Effector memory CD8-positive, alpha-beta T cell (primary cell): ENCODE data around the gene ZNF474.
"Not testable (repeated sequence)": the region's sequence is repeated elsewhere in the genome, so short reads cannot be mapped to it uniquely, and the experiment has no call there.

Experiments
- ATAC-seq: fragments of 150-1000 bp; cut with Tn5 transposase; replicated peaks from 2 replicates; pipeline ENCODE4 v1.10.0; 2021; ENCODE audit warnings: mild to moderate bottlenecking, moderate library complexity
- DNase-seq, 3 experiments: peaks; one replicate each; pipeline ENCODE4 v3.0.0; 2021
- H3K27ac Mint-ChIP-seq, 2 donors: one replicate each; pipeline ENCODE4 v1.8.0; 2022; ENCODE audit warnings: mild to moderate bottlenecking in 2 of 2, mixed read lengths in 2 of 2, moderate library complexity in 2 of 2
- H3K27me3 Mint-ChIP-seq, 2 donors: one replicate each; pipeline ENCODE4 v1.8.0; 2022; ENCODE audit warnings: mixed read lengths in 2 of 2
- H3K36me3 Mint-ChIP-seq: one replicate; pipeline ENCODE4 v1.8.0; 2022; ENCODE audit warnings: mild to moderate bottlenecking, moderate library complexity, mixed read lengths; ENCODE audit not compliant: insufficient read depth
- H3K4me1 Mint-ChIP-seq, 2 donors: one replicate each; pipeline ENCODE4 v1.8.0; 2022; ENCODE audit warnings: low read depth in 2 of 2, mixed read lengths in 2 of 2
- H3K4me3 Mint-ChIP-seq, 2 donors: one replicate each; pipeline ENCODE4 v1.8.0; 2022; ENCODE audit warnings: mild to moderate bottlenecking in 2 of 2, mixed read lengths in 2 of 2, moderate library complexity in 2 of 2
- H3K9me3 Mint-ChIP-seq, 2 donors: one replicate each; pipeline ENCODE4 v1.8.0; 2022; ENCODE audit warnings: mixed read lengths in 2 of 2
- total RNA-seq, 9 experiments: gene quantifications; one replicate each; lab custom pipeline; 2026; lab: John Stamatoyannopoulos, UW

ZNF474 gene
- total RNA-seq, result 0 to 0.49 (median 0.11) reads per million in 9 experiments

DNA sequence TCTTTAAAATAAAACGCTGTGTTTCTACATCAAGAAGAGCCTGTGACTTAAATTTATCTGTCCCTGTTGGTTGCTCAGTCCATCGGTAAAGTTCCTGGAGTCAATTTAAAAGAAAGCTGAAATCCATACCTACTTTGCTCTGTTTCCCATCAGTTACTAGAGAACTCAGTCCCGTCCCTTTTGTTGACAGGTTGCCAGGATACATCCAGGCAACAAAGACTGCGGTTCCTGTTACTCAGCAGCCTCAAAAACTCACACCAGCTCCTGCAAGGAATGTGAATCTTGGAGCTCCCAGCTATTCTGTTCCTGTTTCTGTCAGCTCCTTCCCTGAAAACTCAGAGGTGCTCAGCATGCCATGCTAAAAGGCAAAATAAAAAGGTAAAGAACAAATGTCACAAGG, at the start of gene ZNF474:
TSS of gene ZNF474 (plus strand) at position 241 of the 400 bp plus-strand sequence. CDS start 22,445 bp downstream, outside the sequence.
- Mint-ChIP-seq H3K9me3 (no peaks in the 10 kb centered on the region), H3K4me3 (no peak within 1 kb of the TSS), H3K4me1 (no peaks in the 10 kb centered on the region), H3K27me3 (no peaks in the 10 kb centered on the region), H3K27ac (no peak within 1 kb of the TSS), H3K36me3 (no peaks in the 10 kb centered on the region)
- no peak for DNase-seq
- ATAC-seq, result no peak

DNA sequence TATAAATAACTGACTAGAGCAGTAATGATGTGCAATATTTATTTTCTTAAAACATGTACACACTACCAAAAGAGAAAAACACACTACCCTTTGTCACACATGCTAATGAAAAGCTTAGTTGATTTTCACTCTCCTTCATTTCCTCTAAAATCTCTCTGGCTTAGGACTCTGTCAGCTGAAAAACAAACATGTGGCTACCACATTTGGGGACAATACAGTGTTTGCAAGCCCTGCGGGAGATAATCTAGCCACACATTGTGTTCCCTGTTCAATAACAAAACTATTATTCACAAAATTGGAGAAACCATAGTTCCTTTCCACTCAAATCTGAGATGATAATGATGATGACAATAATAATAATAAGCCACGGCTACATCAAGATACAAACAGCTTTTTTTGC, 47.8 kb upstream of the ZNF474 start:
- no peak overlapping the region for H3K27ac Mint-ChIP-seq
- H3K36me3 Mint-ChIP-seq, result no peaks in the 10 kb centered on the region
- H3K4me1 Mint-ChIP-seq, result peaks cover 9 to 11% of the 10 kb centered on the region in 2 donors
- DNase-seq (no peak), ATAC-seq (no peak)
- no peaks in the 10 kb centered on the region for H3K9me3 Mint-ChIP-seq
- no peak overlapping the region for H3K4me3 Mint-ChIP-seq
- H3K27me3 Mint-ChIP-seq, result peaks cover 31 to 42% of the 10 kb centered on the region in 2 donors

DNA sequence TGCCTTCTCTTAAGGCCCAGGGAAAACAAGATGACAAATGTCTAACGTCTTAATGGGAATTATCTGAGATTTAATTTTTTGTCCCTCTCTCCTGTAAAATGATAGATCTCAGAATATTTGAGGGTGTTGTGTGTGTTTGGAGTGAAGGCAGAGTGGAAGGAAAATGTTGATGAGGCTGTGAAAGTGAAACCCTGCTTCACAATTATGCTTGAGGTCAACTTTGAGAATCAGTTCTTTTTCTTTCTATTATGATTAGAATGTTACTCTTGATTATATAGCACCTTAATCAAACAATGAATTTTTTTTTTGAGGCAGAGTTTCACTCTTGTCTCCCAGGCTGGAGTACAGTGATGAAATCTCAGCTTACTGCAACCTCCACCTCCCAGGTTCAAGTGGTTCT, 45.8 kb upstream of the ZNF474 start:
- H3K36me3 Mint-ChIP-seq, result no peaks in the 10 kb centered on the region
- ATAC-seq, result no peak
- no peak overlapping the region for H3K4me3 Mint-ChIP-seq
- H3K9me3 Mint-ChIP-seq, result no peaks in the 10 kb centered on the region
- peaks cover 15 to 22% of the 10 kb centered on the region in 2 donors for H3K27me3 Mint-ChIP-seq
- no peak for DNase-seq
- H3K27ac Mint-ChIP-seq, result no peak overlapping the region
- no peaks in the 10 kb centered on the region for H3K4me1 Mint-ChIP-seq

DNA sequence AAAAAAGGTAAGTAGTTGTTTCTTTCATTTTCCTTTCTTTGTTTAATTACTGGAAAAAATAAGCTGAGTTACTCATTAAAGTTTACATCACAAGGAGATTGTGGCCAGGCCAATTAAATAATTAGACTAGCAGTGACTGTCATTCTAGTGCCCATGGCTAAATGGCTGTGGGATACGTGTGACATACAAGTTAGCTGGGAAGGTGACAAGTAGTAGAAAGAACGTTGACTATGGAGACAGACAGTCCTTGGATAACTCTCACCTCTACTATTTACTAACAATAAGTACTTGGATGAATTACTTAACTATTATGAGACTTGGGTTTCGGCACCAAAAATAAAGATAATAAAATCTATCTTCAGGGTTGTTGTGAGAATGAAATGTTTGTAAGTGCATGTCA, 44.3 kb upstream of the ZNF474 start:
- H3K36me3 Mint-ChIP-seq, result no peaks in the 10 kb centered on the region
- H3K4me1 Mint-ChIP-seq, result no peaks in the 10 kb centered on the region
- ATAC-seq (no peak), DNase-seq (no peak)
- H3K4me3 Mint-ChIP-seq, result no peak overlapping the region
- peaks cover 0 to 7% of the 10 kb centered on the region in 2 donors for H3K27me3 Mint-ChIP-seq
- no peaks in the 10 kb centered on the region for H3K9me3 Mint-ChIP-seq
- no peak overlapping the region for H3K27ac Mint-ChIP-seq

DNA sequence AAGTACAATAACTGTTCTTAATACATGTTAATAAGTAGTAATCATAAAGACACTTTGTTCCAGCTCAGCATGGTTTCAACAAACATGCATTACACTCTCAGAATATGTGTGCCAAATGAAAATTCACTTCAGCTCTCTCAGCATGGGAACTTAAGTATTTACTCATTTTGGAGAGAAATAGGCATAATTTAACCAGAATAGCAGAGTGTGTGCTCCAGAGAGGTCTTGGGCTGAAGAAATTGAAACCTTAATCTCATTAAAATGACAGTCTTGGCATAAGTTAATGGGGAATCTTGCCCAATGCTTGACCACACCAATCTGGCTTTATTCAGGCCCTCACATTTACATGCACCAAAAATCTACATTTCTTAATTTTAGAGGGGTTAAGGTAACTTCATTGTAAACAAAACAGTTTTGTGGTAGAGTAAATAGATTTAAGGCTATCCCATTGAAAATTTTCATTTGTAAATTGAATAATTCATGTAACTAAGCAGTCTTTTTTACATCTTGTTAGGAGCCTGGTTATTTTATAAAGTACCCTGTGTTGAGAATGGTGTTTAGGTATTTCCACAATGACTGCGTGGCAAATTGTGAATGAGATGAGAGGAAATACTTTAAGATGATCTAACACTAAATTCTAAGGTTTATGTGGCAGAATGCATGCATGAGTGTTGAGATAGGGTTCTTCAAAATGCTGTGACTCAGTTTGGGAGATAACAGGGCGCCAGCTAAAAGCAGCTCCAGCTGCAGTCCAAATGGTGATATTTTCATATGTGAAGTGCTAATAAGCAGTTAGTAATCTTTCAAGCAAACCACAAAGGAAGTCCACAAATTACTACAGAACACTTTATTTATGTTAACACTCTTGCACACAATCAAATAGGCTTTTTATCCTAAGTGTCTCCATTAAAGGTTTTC, 40.0 kb upstream of the ZNF474 start:
- no peaks in the 10 kb centered on the region for H3K27me3 Mint-ChIP-seq
- no peak for ATAC-seq

DNA sequence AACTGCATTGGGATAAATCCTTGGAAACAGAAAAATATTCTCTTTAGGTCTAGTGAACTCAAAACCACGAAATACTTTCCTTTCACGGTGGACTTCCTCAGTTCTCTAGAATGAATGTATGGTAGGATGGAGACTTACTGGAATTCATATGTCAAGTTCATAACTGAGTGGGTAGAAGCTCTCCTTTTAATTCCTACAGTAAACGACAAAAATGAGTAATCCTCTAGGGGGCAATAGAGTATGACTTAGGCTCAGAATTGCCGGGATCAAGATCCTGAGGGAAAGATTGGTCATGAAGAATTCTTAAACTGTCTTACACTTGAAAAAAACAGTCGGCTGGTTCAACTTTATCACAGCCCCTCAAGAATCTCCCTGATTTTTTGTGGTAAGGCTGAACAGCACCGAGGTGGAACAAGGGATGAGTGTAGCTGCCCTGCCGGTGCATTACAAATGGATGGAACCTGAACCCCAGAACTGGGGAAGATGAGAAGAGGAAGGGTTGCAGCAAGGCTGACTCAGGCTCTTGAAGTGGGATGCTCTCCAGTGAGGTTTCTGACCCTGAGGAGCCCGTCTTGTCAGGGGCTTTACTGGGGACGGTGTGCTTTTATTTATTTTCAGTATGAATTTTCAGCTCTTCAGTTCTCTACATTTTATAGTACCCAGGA, 37.3 kb upstream of the ZNF474 start:
- H3K4me3 Mint-ChIP-seq, result no peak overlapping the region
- no peak for ATAC-seq
- DNase-seq, result no peak
- H3K4me1 Mint-ChIP-seq, result no peaks in the 10 kb centered on the region
- H3K27ac Mint-ChIP-seq, result no peak overlapping the region
- H3K27me3 Mint-ChIP-seq, result no peaks in the 10 kb centered on the region
- no peaks in the 10 kb centered on the region for H3K9me3 Mint-ChIP-seq
- no peaks in the 10 kb centered on the region for H3K36me3 Mint-ChIP-seq

More for the DNA sequence above, 40.0 kb upstream of the ZNF474 start:
- Mint-ChIP-seq H3K36me3 (no peaks in the 10 kb centered on the region), H3K27ac (no peak overlapping the region), H3K4me3 (no peak overlapping the region), H3K9me3 (no peaks in the 10 kb centered on the region), H3K4me1 (no peaks in the 10 kb centered on the region)
- DNase-seq, result no peak

DNA sequence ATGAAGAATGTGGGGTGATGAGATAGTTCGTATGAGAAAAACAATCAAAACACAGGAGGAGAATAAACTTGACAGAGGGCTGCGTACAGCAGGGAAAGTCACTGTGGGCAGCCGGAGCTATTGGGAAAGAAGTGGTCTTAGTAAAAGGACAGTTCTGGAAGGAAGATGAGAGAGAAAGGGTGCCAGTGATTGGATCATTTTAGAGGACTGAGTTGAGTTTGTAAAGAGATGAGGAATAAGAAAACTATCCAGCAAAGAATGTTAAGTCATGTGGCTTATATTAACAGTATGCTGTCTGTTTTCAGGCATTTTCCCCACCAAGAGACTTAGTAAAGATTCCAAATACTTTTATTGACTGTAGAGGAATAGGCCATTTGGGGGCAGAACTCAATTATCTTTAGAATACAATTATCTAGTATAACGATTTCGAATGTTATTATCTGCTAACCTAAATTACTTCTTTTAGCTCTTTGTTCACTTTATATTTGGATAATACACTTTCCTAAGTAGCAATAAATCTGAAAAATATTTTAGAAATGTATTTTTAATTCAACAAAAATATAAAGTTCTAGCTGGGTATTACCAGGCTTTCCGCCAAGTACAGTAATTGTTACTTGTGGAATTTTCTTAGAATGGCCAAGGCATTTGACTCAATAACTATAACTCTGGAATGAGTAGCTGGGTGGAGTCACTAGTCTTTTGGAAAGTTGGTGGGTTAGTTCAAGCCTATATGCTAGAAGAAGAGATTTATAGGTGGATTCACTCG, 35.7 kb upstream of the ZNF474 start:
- no peak for DNase-seq
- no peak overlapping the region for H3K4me3 Mint-ChIP-seq

DNA sequence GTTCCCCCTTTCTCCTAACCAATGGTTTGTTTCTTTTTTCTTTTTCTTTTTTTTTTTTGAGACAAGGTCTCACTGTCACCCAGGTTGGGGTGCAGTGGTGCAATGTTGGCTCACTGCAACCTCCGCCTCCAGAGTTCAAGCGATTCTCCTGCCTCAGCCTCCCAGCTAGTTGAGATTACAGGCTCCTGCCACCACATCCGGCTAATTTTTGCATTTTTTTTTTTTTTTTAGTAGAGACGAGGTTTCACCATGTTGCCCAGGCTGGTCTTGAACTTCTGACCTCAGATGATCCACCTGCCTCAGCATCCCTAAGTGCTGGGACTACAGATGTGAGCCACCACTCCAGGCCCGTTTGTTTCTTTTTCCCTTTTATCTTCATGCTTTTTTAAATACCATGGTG, 35.1 kb upstream of the ZNF474 start:
- H3K27me3 Mint-ChIP-seq, DNase-seq, H3K4me3 Mint-ChIP-seq, H3K27ac Mint-ChIP-seq, ATAC-seq, H3K4me1 Mint-ChIP-seq, H3K36me3 Mint-ChIP-seq, H3K9me3 Mint-ChIP-seq: not testable (repeated sequence)

More for the DNA sequence above, 35.7 kb upstream of the ZNF474 start:
- no peaks in the 10 kb centered on the region for H3K36me3 Mint-ChIP-seq
- no peaks in the 10 kb centered on the region for H3K27me3 Mint-ChIP-seq
- H3K9me3 Mint-ChIP-seq, result no peaks in the 10 kb centered on the region
- H3K27ac Mint-ChIP-seq, result no peak overlapping the region
- H3K4me1 Mint-ChIP-seq, result no peaks in the 10 kb centered on the region
- ATAC-seq, result no peak

DNA sequence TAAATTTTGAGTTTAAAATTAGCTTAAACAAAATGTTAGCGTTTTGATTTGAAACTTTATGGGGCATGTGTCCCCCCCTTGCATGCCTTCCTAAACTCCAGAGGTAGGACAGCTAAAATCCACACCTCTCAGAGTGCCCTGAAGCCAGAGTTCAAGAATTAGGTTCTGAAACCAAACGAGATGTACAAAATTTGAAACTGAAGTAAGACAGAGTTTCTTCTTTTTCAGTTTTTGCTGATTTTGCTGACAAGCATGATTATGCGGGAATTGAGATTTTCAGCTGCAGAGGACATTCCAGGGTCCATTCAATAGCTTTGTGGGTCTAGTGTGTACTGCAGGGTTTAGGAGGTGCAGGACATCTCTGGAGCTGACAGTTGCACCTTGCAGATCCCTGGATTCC, 34.2 kb upstream of the ZNF474 start:
- ATAC-seq, result no peak
- Mint-ChIP-seq H3K4me3 (no peak overlapping the region), H3K27ac (no peak overlapping the region), H3K9me3 (no peaks in the 10 kb centered on the region), H3K4me1 (no peaks in the 10 kb centered on the region), H3K27me3 (no peaks in the 10 kb centered on the region), H3K36me3 (no peaks in the 10 kb centered on the region)
- DNase-seq, result no peak

DNA sequence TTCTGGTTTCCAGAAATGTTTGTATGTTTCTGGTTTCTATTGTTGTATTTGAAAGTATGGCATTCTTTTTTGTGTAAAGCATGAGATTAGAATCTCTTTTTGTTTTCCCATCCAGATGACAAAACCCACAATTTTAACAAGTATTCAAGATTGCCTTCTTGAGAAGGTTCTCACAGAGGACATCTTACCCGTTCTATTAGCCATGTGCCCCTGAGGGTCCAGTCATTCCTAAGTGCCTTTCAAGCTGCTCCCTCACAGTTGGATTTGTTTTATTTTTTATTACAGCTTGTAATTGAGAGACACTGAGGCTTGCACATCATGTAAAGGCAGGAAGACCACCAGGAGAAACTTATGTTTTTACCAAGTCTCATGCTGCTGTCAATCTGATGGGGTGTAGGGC, 32.0 kb upstream of the ZNF474 start:
- H3K27ac Mint-ChIP-seq, result no peak overlapping the region

DNA sequence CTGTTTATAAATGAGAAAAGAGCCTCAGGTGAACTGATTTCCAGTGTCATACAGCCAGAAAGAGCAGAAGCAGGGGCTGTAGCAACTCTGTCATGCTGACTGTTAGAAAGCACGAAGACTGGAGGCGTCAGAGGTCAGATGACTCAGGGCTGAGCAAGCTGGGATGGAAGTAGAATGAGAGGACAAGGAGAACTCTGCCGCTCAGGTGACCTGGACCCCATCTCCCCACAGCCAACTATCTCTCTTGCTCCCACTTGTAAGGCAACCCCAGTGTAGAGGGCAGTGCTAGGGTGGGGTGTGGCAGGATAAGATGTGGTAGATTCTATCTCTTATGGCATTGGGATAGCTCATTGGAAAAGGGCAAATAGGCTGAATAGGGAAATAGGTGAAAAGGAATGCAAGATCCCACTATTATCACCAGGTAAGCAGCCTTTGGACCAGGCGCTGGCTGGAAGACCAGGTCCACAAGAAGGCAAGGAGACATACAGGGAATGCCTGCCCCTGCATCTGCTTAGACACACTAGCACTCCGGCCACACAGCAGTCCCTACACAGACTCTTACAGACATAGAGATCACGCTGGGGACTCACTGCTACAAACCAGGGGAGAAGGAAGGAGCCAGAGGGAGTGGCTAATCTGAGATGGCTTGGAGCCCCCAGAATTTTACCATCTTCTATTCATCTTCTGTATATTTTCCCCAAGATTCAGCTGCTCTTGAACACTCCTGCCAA, 30.1 kb upstream of the ZNF474 start:
- H3K36me3 Mint-ChIP-seq, result no peaks in the 10 kb centered on the region
- ATAC-seq (no peak), DNase-seq (no peak)
- H3K4me3 Mint-ChIP-seq, result no peak overlapping the region
- no peaks in the 10 kb centered on the region for H3K9me3 Mint-ChIP-seq
- H3K4me1 Mint-ChIP-seq, result no peaks in the 10 kb centered on the region
- H3K27me3 Mint-ChIP-seq, result no peaks in the 10 kb centered on the region
- H3K27ac Mint-ChIP-seq, result no peak overlapping the region

More for the DNA sequence above, 32.0 kb upstream of the ZNF474 start:
- Mint-ChIP-seq H3K4me1 (no peaks in the 10 kb centered on the region), H3K9me3 (no peaks in the 10 kb centered on the region), H3K27me3 (no peaks in the 10 kb centered on the region), H3K4me3 (no peak overlapping the region), H3K36me3 (no peaks in the 10 kb centered on the region)
- ATAC-seq, result no peak
- DNase-seq, result no peak

DNA sequence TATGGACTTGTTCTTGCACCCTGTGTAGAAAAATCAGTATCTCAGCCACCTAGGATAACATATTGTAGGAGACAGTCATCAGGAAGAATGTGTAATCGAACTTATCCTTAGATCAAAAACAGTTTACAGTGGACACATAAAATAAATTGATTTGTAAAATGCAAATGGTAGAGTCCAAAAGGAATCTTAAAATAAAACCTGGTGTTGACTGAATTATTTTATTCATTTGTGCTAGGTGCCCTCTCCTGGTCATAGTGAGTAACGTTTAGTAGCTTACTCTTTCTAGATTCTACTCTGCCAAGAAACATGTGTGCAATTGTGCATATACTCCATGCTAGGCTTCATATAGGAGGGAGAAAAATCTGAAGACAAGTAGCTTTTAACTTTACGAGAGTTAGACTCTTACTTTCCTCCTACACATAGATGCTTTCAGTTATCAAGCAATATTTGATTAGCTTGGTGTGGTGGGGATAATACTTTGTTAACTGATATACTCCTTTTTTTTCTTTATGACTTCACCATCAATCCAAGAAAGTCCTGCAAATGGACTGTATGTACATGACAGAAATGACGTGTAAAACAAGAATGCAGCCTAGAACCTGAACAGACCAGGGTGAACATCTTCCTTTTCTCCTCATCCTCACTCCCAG, 27.6 kb upstream of the ZNF474 start:
- Mint-ChIP-seq H3K27ac (no peak overlapping the region), H3K4me3 (no peak overlapping the region), H3K36me3 (no peaks in the 10 kb centered on the region), H3K9me3 (no peaks in the 10 kb centered on the region), H3K4me1 (no peaks in the 10 kb centered on the region), H3K27me3 (peaks cover 0 to 5% of the 10 kb centered on the region in 2 donors)
- no peak for DNase-seq
- no peak for ATAC-seq
